ENCODE results near the gene MGAT5.

MGAT5 gene

GRCh38 chr2:134431838-134432434 is 178.1 kb downstream of the MGAT5 start:
- no peak for DNase-seq

GRCh38 chr2:134432435-134432883 is 178.6 kb downstream of the MGAT5 start:
- DNase-seq, result no peak

- no peak for DNase-seq
Measured at GRCh38 chr2:134433469-134433868, 179.6 kb downstream of the MGAT5 start.

- DNase-seq, result no peak
Measured at GRCh38 chr2:134433979-134434378, 180.1 kb downstream of the MGAT5 start.

- no peak for DNase-seq
Measured at GRCh38 chr2:134435505-134435904, 181.6 kb downstream of the MGAT5 start.

- no peak for DNase-seq
Measured at GRCh38 chr2:134435936-134436335, 182.1 kb downstream of the MGAT5 start.

- no peak for DNase-seq
Measured at GRCh38 chr2:134436706-134437105, 182.8 kb downstream of the MGAT5 start.

GRCh38 chr2:134438371-134438770 is 184.5 kb downstream of the MGAT5 start:
- no peak for DNase-seq

GRCh38 chr2:134440336-134440909 is 186.6 kb downstream of the MGAT5 start:
- no peak for DNase-seq

GRCh38 chr2:134441153-134441863 is 187.4 kb downstream of the MGAT5 start:
- no peak for DNase-seq

- no peak for DNase-seq
Measured at GRCh38 chr2:134443814-134444480, 190.1 kb downstream of the MGAT5 start.

GRCh38 chr2:134445116-134445515 is 191.2 kb downstream of the MGAT5 start:
- no peak for DNase-seq

GRCh38 chr2:134445985-134446382 is 192.1 kb downstream of the MGAT5 start:
- DNase-seq, result no peak

- DNase-seq, result no peak
Measured at GRCh38 chr2:134446383-134447017, 192.6 kb downstream of the MGAT5 start.

GRCh38 chr2:134447669-134448068 is 193.8 kb downstream of the MGAT5 start:
- DNase-seq, result no peak

GRCh38 chr2:134448650-134449049 is 194.8 kb downstream of the MGAT5 start:
- DNase-seq, result no peak

- no peak for DNase-seq
Measured at GRCh38 chr2:134449157-134449556, 195.3 kb downstream of the MGAT5 start.

GRCh38 chr2:134449751-134450513 is 196.1 kb downstream of the MGAT5 start:
- DNase-seq, result no peak

GRCh38 chr2:134451347-134451630 is 197.4 kb downstream of the MGAT5 start:
- DNase-seq, result no peak

GRCh38 chr2:134452042-134452733 is 198.3 kb downstream of the MGAT5 start:
- no peak for DNase-seq

- no peak for DNase-seq
Measured at GRCh38 chr2:134453476-134453875, 199.6 kb downstream of the MGAT5 start.

GRCh38 chr2:134453973-134454372 is 200.1 kb downstream of the MGAT5 start:
- no peak for DNase-seq
